Kidney epithelial cell (primary cell): ENCODE results near the gene TSHZ2. TPM values are rescaled to one million over a fixed set of nuclear protein-coding genes. Genes with fewer than 3 reads are reported as not detected.

Experiments used
- DNase-seq: peaks from one replicate; pipeline ENCODE4 v3.0.0-alpha.2; 2010; ENCODE audit warnings: low read depth
- H3K27me3 ChIP-seq: 2 replicates; pipeline ENCODE4 v1.6.0; 2011; ENCODE audit warnings: low read length; ENCODE audit not compliant: control insufficient read depth, insufficient read depth
- H3K36me3 ChIP-seq: 2 replicates; pipeline ENCODE4 v1.5.1; 2011; ENCODE audit warnings: low read length; ENCODE audit not compliant: control insufficient read depth, insufficient read depth
- H3K4me3 ChIP-seq: 2 replicates; pipeline ENCODE4 v1.5.1; 2011; ENCODE audit warnings: low read depth, mild to moderate bottlenecking, control low read depth, low read length
- CTCF ChIP-seq: IDR thresholded peaks from 2 replicates; pipeline ENCODE4 v1.5.1; 2011; ENCODE audit warnings: mild to moderate bottlenecking, moderate library complexity, low read length, control low read depth, inconsistent platforms; ENCODE audit not compliant: insufficient read depth, poor library complexity, severe bottlenecking
- total RNA-seq: library from RNA; depleted of rRNA; stranded (reverse); fragments of >200 nt; gene quantifications from 2 replicates; pipeline ENCODE4 v1.2.3, GENCODE V29; 2015

The TSHZ2 gene
- total RNA-seq, 1 donor from 2014 or later, result 1.0 TPM

- Histone ChIP-seq H3K27me3 (no peaks in the 10 kb centered on the region), H3K36me3 (no peaks in the 10 kb centered on the region), H3K4me3 (no peak overlapping the region)
- no peak for DNase-seq
- TF ChIP-seq CTCF, result no peak
These were observed 237.9 kb downstream of the TSHZ2 start for GRCh38 chr20:53210041-53210440.

- no peaks in the 10 kb centered on the region for H3K36me3 ChIP-seq
- H3K4me3 ChIP-seq, result no peak overlapping the region
- TF ChIP-seq CTCF, result no peak
- no peaks in the 10 kb centered on the region for H3K27me3 ChIP-seq
- no peak for DNase-seq
These were observed 238.8 kb downstream of the TSHZ2 start for GRCh38 chr20:53210931-53211330.

GRCh38 chr20:53212018-53212417, 239.9 kb downstream of the TSHZ2 start:
- Histone ChIP-seq H3K4me3 (no peak overlapping the region), H3K27me3 (no peaks in the 10 kb centered on the region), H3K36me3 (no peaks in the 10 kb centered on the region)
- TF ChIP-seq CTCF, result no peak
- no peak for DNase-seq

GRCh38 chr20:53214392-53214791, 242.2 kb downstream of the TSHZ2 start:
- no peaks in the 10 kb centered on the region for H3K36me3 ChIP-seq
- H3K27me3 ChIP-seq, result no peaks in the 10 kb centered on the region
- no peak for DNase-seq
- H3K4me3 ChIP-seq, result no peak overlapping the region
- TF ChIP-seq CTCF, result no peak

GRCh38 chr20:53215166-53215565, 243.0 kb downstream of the TSHZ2 start:
- H3K36me3 ChIP-seq, result no peaks in the 10 kb centered on the region
- DNase-seq, result no peak
- no peak for TF ChIP-seq CTCF
- H3K4me3 ChIP-seq, result no peak overlapping the region
- H3K27me3 ChIP-seq, result no peaks in the 10 kb centered on the region

- no peak for DNase-seq
- Histone ChIP-seq H3K36me3 (no peaks in the 10 kb centered on the region), H3K4me3 (no peak overlapping the region), H3K27me3 (no peaks in the 10 kb centered on the region)
- no peak for TF ChIP-seq CTCF
These were observed 244.3 kb downstream of the TSHZ2 start for GRCh38 chr20:53216478-53216855.
